HepG2 (cell line): ENCODE measurements around the gene EPHB6. TPM values are rescaled to one million over a fixed set of nuclear protein-coding genes. Genes with fewer than 3 reads are reported as not detected.

Experiments used
- ATAC-seq: fragments of 200-7000 bp; cut with Tn5 transposase; 3 replicates; pipeline ENCODE4 v1.9.1; 2020; ENCODE audit warnings: mild to moderate bottlenecking, moderate library complexity
- BruUV-seq: library from RNA; stranded (reverse); fragments of 400-500 nt; replicated peaks from 2 replicates; lab custom pipeline; 2021; lab: Mats Ljungman, UMichigan
- CTCF ChIA-PET: fragments of 300-600 bp; formaldehyde crosslinking; extraction: SDS; loops from one replicate; lab custom pipeline; 2021; ENCODE audit warnings: low total read pairs, inconsistent platforms, low intra/inter-chr PET ratio; lab: Yijun Ruan, JAX
- POLR2A ChIA-PET: fragments of 350-600 bp; sonication (Branson Sonifier 250); formaldehyde crosslinking; loops from one replicate; lab custom pipeline; 2020; ENCODE audit warnings: antibody characterized with exemption, inconsistent platforms; lab: Yijun Ruan, JAX
- DNase-seq: peaks from one replicate; pipeline ENCODE4 v3.0.0-alpha.2; 2015; ENCODE audit warnings: low spot score
- FAIRE-seq: peaks from 3 replicates; lab custom pipeline; 2011; peaks lifted over from hg19 to GRCh38; lab: Jason Lieb, UNC
- H2AFZ ChIP-seq: one replicate; pipeline ENCODE4 v1.6.1; 2011; ENCODE audit warnings: low read length, inconsistent platforms
- H3K27ac ChIP-seq: fragments of 300-600 bp; 3 replicates; pipeline ENCODE4 v1.8.0; 2011; ENCODE audit warnings: mixed run types, mild to moderate bottlenecking, mixed read lengths, low read length, inconsistent platforms; ENCODE audit not compliant: insufficient read depth; ENCODE audit errors: extremely low read length
- H3K27me3 ChIP-seq, 2 experiments: fragments of 200-600 bp in 1 of 2; 2 replicates in 1 of 2; 3 replicates in 1 of 2; pipeline versions ENCODE4 v1.6.0 to v1.8.0; 2011; ENCODE audit warnings: low read length in 2 of 2, mild to moderate bottlenecking in 2 of 2, moderate library complexity in 2 of 2, inconsistent platforms in 1 of 2; ENCODE audit not compliant: insufficient read depth in 2 of 2, control insufficient read depth in 1 of 2
- H3K36me3 ChIP-seq, 2 experiments: fragments of 200-600 bp in 1 of 2; replicated peaks in 1 of 2; 2 replicates in 1 of 2; 3 replicates in 1 of 2; pipeline versions ENCODE4 v1.5.1 to v1.8.0; 2011; ENCODE audit warnings: low read length in 2 of 2, inconsistent platforms in 1 of 2; ENCODE audit not compliant: insufficient read depth in 2 of 2, control insufficient read depth in 1 of 2
- H3K4me1 ChIP-seq: 2 replicates; pipeline ENCODE4 v1.5.1; 2012; ENCODE audit warnings: low read length, inconsistent platforms; ENCODE audit not compliant: insufficient read depth
- H3K4me2 ChIP-seq: 2 replicates; pipeline ENCODE4 v1.6.0; 2011; ENCODE audit warnings: low read depth, low read length, inconsistent platforms
- H3K4me3 ChIP-seq, 3 experiments: fragments of 200-600 bp in 1 of 3; sonication (generic), shearing (Covaris generic) in 1 of 3; replicated peaks in 1 of 3; 2 replicates each; pipeline ENCODE4 v1.5.1; 2011 to 2016; ENCODE audit warnings: low read length in 3 of 3, inconsistent platforms in 2 of 3, low read depth in 2 of 3, mild to moderate bottlenecking in 2 of 3, control low read depth in 1 of 3, mixed read lengths in 1 of 3; ENCODE audit not compliant: insufficient read depth in 1 of 3
- H3K79me2 ChIP-seq: one replicate; pipeline ENCODE4 v1.6.1; 2011; ENCODE audit warnings: low read length, inconsistent platforms; ENCODE audit not compliant: insufficient read depth
- H3K9ac ChIP-seq: 2 replicates; pipeline ENCODE4 v1.6.0; 2011; ENCODE audit warnings: mild to moderate bottlenecking, low read depth, low read length, inconsistent platforms; ENCODE audit not compliant: insufficient read depth
- H3K9me3 ChIP-seq: 2 replicates; pipeline ENCODE4 v1.5.1; 2012; ENCODE audit warnings: mild to moderate bottlenecking, low read length
- H4K20me1 ChIP-seq: 2 replicates; pipeline ENCODE4 v1.6.0; 2011; ENCODE audit warnings: inconsistent platforms, mild to moderate bottlenecking, low read length, moderate library complexity; ENCODE audit not compliant: insufficient read depth
- ERF ChIP-seq: IDR thresholded peaks from 2 replicates; pipeline ENCODE4 v1.6.1; 2018; ENCODE audit warnings: missing biosample characterization, missing genetic modification reagents
- ETV6 ChIP-seq: sonication (generic); formaldehyde crosslinking; conservative IDR thresholded peaks from 2 replicates; pipeline ENCODE4 v1.4.0; 2020; ENCODE audit warnings: missing genetic modification reagents
- FOXC1 ChIP-seq: sonication (generic); formaldehyde crosslinking; IDR thresholded peaks from 2 replicates; pipeline ENCODE4 v1.8.0; 2022; ENCODE audit warnings: mild to moderate bottlenecking, missing genetic modification reagents, borderline replicate concordance
- HNRNPK ChIP-seq: fragments of 200-400 bp; formaldehyde crosslinking; IDR thresholded peaks from 2 replicates; pipeline ENCODE4 v1.6.1; 2018; ENCODE audit warnings: low read length, low read depth, moderate library complexity, mild to moderate bottlenecking; ENCODE audit not compliant: poor library complexity, severe bottlenecking
- KMT2A ChIP-seq: sonication (generic); formaldehyde crosslinking; IDR thresholded peaks from 2 replicates; pipeline ENCODE4 v1.4.0; 2020; ENCODE audit warnings: missing genetic modification reagents
- MTF2 ChIP-seq: sonication (generic); formaldehyde crosslinking; IDR thresholded peaks from 2 replicates; pipeline ENCODE4 v1.5.0; 2020; ENCODE audit warnings: missing genetic modification reagents, borderline replicate concordance
- SALL1 ChIP-seq: sonication (generic); formaldehyde crosslinking; IDR thresholded peaks from 2 replicates; pipeline ENCODE4 v1.8.0; 2022; ENCODE audit warnings: mild to moderate bottlenecking, missing genetic modification reagents
- SALL2 ChIP-seq: sonication (generic); formaldehyde crosslinking; IDR thresholded peaks from 2 replicates; pipeline ENCODE4 v1.8.1; 2023; ENCODE audit warnings: mild to moderate bottlenecking, missing genetic modification reagents, inconsistent platforms
- TAF15 ChIP-seq: fragments of 200-400 bp; formaldehyde crosslinking; IDR thresholded peaks from one replicate; pipeline ENCODE4 v1.6.1; 2018; ENCODE audit warnings: mild to moderate bottlenecking, low read depth, low read length; ENCODE audit not compliant: poor library complexity, severe bottlenecking
- ZFX ChIP-seq: sonication (generic); formaldehyde crosslinking; IDR thresholded peaks from 2 replicates; pipeline ENCODE4 v1.4.0; 2020; ENCODE audit warnings: mild to moderate bottlenecking, low read depth, missing genetic modification reagents, moderate library complexity
- ZNF44 ChIP-seq: sonication (generic); formaldehyde crosslinking; IDR thresholded peaks from 2 replicates; pipeline ENCODE4 v1.5.1; 2020; ENCODE audit warnings: mild to moderate bottlenecking, missing genetic modification reagents
- ZNF550 ChIP-seq: sonication (generic); formaldehyde crosslinking; IDR thresholded peaks from 2 replicates; pipeline ENCODE4 v1.4.0; 2020; ENCODE audit warnings: mild to moderate bottlenecking, missing genetic modification reagents, borderline replicate concordance
- ZNF670 ChIP-seq: sonication (generic); formaldehyde crosslinking; IDR thresholded peaks from 2 replicates; pipeline ENCODE4 v1.8.0; 2022; ENCODE audit warnings: mild to moderate bottlenecking, missing genetic modification reagents, borderline replicate concordance
- WGBS: methylation state at CpG from one replicate; pipeline ENCODE4 v1.1.6; 2017; ENCODE audit warnings: low lambda C conversion rate; 5-methylcytosine and 5-hydroxymethylcytosine counted together
- in situ Hi-C: cut with HindIII; loops from 2 replicates; pipeline ENCODE4 v1.10.0; 2017; ENCODE audit warnings: low pct_unique_long_range_greater_than_20kb; ENCODE audit not compliant: extremely low pct_ligation_motif_present
- intact Hi-C: fragments of 100-400 bp; cut with micrococcal nuclease; formaldehyde crosslinking; loops from one replicate; pipeline ENCODE4 v1.10.0; 2022; ENCODE audit not compliant: unreplicated experiment
- polyA plus RNA-seq, 8 experiments: library from polyadenylated mRNA; depleted of rRNA in 3 of 8; stranded (reverse) in 7 of 8; unstranded in 1 of 8; fragments of >200 nt; fragmentation: Illumina TruSeq in 4 of 8; extraction: Trizol in 4 of 8; gene quantifications; 2 replicates each; pipeline versions ENCODE4 v1.2.1 to v1.2.3, GENCODE V29; 2011 to 2016; ENCODE audit warnings: low read depth in 4 of 8, missing spikeins in 1 of 8, mixed read lengths in 1 of 8; ENCODE audit not compliant: insufficient read depth in 1 of 8
- total RNA-seq, 5 experiments: library from RNA; depleted of rRNA; stranded (reverse); fragments of >200 nt; fragmentation: Illumina TruSeq; extraction: Trizol; gene quantifications; 2 replicates each; pipeline ENCODE4 v1.2.3, GENCODE V29; 2016; ENCODE audit warnings: low read depth in 1 of 5
- TF ChIP-seq, protein P1 (sequence below): sonication (generic); formaldehyde crosslinking; IDR thresholded peaks from 2 replicates; pipeline ENCODE4 v1.4.0; 2020; ENCODE audit warnings: low read depth, missing genetic modification reagents
- TF ChIP-seq, protein P2 (sequence below): sonication (generic); formaldehyde crosslinking; IDR thresholded peaks from 2 replicates; pipeline ENCODE4 v1.4.0; 2020; ENCODE audit warnings: mild to moderate bottlenecking, missing genetic modification reagents

EPHB6 gene
- total and polyA plus RNA-seq, 2 of the 13 experiments (the other 11 are each of a cell fraction or from before 2014, with no cell fraction given) = not detected

DNA sequence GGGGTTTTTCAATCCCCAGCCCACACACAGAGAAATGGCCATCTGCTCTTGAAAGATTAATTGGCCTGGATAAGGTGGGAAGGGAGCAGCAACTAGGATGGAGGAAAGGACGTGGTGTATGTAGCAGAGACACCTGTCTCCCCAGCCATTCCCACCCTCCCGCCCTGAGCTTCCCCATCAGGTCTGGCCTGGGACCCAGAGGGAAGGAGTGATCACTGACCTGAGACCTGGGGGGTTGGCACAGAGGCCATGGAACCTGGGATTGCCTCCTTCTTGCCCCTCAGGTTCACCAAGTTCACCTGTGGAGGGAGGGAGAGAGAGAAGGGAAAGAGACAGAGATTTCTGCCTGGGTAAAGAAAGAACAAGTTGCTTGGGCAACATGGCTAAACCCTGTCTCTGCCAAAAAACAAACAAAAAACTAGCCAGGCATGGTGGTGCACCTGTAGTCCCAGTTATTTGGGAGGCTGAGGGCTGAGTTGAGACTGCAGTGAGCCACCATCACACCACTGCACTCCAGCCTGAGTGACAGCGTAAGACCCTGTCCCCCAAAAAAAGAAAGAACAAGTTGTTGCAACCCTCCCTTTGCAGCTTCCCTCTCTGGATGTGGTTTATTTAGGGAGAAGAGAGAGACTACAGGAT is 42.0 kb downstream of the EPHB6 start:
- H4K20me1 ChIP-seq = no peaks in the 10 kb centered on the region
- H3K27me3 ChIP-seq = no peaks in the 10 kb centered on the region; a peak in 1 of 5 replicates
- H2AFZ ChIP-seq = no peak overlapping the region
- CTCF ChIA-PET = no interaction called here
- H3K9me3 ChIP-seq = no peaks in the 10 kb centered on the region
- no peaks in the 10 kb centered on the region for H3K36me3 ChIP-seq
- H3K27ac ChIP-seq = no peak overlapping the region
- BruUV-seq = no TSS peak
- ATAC-seq (no peak), DNase-seq (no peak), FAIRE-seq (no peak)
- POLR2A ChIA-PET = no interaction called here
- no peaks in the 10 kb centered on the region for H3K79me2 ChIP-seq
- no peaks in the 10 kb centered on the region for H3K4me1 ChIP-seq
- intact Hi-C loops = no loop called here
- WGBS = 33% methylated on average over 3 of the region's 3 CpGs
- no peak overlapping the region for H3K4me2 ChIP-seq
- in situ Hi-C loops = no loop called here
- no peak overlapping the region for H3K9ac ChIP-seq
- H3K4me3 ChIP-seq = no peak overlapping the region
- no peak for TF ChIP-seq FOXC1 (CRISPR knock-in tag)
- TF ChIP-seq ZNF550 = no peak
- TF ChIP-seq, protein P1, sequence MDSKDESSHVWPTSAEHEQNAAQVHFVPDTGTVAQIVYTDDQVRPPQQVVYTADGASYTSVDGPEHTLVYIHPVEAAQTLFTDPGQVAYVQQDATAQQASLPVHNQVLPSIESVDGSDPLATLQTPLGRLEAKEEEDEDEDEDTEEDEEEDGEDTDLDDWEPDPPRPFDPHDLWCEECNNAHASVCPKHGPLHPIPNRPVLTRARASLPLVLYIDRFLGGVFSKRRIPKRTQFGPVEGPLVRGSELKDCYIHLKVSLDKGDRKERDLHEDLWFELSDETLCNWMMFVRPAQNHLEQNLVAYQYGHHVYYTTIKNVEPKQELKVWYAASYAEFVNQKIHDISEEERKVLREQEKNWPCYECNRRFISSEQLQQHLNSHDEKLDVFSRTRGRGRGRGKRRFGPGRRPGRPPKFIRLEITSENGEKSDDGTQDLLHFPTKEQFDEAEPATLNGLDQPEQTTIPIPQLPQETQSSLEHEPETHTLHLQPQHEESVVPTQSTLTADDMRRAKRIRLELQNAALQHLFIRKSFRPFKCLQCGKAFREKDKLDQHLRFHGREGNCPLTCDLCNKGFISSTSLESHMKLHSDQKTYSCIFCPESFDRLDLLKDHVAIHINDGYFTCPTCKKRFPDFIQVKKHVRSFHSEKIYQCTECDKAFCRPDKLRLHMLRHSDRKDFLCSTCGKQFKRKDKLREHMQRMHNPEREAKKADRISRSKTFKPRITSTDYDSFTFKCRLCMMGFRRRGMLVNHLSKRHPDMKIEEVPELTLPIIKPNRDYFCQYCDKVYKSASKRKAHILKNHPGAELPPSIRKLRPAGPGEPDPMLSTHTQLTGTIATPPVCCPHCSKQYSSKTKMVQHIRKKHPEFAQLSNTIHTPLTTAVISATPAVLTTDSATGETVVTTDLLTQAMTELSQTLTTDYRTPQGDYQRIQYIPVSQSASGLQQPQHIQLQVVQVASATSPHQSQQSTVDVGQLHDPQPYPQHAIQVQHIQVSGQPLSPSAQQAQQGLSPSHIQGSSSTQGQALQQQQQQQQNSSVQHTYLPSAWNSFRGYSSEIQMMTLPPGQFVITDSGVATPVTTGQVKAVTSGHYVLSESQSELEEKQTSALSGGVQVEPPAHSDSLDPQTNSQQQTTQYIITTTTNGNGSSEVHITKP (CRISPR knock-in tag) = no peak
- no peak for TF ChIP-seq SALL2 (CRISPR knock-in tag)
- TF ChIP-seq SALL1 (CRISPR knock-in tag) = no peak
- TF ChIP-seq MTF2 (CRISPR knock-in tag) = no peak
- TF ChIP-seq HNRNPK = no peak
- no peak for TF ChIP-seq KMT2A
- TF ChIP-seq ERF (CRISPR knock-in tag) = no peak
- no peak for TF ChIP-seq ZNF44
- TF ChIP-seq ETV6 (CRISPR knock-in tag) = no peak
- TF ChIP-seq ZNF670 (CRISPR knock-in tag) = no peak
- TF ChIP-seq ZFX (CRISPR knock-in tag) = no peak
- TF ChIP-seq TAF15 = no peak
- TF ChIP-seq, protein P2, sequence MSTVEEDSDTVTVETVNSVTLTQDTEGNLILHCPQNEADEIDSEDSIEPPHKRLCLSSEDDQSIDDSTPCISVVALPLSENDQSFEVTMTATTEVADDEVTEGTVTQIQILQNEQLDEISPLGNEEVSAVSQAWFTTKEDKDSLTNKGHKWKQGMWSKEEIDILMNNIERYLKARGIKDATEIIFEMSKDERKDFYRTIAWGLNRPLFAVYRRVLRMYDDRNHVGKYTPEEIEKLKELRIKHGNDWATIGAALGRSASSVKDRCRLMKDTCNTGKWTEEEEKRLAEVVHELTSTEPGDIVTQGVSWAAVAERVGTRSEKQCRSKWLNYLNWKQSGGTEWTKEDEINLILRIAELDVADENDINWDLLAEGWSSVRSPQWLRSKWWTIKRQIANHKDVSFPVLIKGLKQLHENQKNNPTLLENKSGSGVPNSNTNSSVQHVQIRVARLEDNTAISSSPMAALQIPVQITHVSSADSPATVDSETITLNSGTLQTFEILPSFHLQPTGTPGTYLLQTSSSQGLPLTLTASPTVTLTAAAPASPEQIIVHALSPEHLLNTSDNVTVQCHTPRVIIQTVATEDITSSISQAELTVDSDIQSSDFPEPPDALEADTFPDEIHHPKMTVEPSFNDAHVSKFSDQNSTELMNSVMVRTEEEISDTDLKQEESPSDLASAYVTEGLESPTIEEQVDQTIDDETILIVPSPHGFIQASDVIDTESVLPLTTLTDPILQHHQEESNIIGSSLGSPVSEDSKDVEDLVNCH = no peak
